GOT3 (cell line): ENCODE data around the gene PCSK6.

Source experiments
- DNase-seq: peaks from one replicate; lab custom pipeline; 2025; ENCODE audit warnings: mixed read lengths; lab: John Stamatoyannopoulos, UW

PCSK6 gene

DNA sequence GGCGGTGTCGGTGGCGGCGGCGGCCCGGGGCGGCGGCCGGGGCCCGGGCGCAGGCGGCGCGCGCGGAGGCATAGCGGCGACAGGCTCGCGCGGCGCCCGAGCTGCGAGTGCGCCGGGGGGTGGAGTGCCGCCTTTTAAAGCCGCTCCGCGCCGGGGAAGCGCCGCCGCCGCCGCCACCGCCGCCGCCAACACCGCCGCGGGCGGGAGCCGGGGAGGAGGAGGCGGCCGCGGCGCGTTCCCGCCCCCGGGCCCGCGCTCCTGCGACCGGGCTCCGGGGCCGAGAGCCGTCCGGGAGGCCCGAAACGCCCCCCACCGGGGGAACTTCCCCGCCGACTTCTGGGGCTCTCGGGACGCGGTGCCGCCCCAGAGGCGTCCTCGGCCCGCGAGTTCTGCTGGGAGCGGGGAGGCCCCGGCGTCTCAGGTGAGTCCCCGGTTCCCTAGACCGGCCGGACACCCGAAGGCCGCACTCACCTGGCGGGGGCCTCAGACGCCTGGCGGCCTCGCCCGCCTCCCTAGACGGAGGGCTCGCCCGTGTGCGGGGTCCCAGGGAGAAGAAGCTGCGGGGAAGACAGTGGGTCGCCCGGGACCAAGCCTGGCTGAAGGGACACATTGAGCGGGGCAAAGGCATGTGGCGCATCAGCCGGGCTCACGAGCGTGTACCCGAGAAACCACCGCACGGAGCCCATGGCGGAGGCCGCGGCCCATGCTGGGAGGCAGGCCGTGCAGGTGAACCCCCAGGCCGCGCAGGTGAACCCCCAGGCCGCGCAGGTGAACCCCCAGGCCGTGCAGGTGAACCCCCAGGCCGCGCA lies at the start of gene PCSK6:
PCSK6 (minus strand) TSS at position 109 of the 809 bp plus-strand sequence; CDS start at position 72, 37 bp downstream.
- DNase-seq = no peak

DNA sequence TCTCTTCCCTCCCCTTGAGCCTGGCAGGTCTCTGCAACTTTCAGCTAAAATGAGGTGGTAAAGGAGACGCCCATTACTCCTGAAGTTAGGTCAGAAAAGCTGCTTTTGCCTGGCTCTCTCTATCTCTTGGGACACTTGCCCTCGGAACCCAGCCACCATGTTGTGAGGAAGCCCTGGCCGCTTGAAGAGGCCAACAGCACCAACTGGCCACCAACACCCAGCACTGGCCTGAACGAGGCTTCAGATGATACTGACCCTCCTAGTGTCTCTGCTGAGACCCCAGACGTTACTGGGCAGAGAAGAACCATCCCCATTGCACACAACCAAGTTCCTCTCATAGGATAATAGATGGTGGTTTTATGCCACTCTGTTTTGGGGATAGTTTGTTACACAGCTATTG lies 49.5 kb upstream of the PCSK6 start:
- DNase-seq = no peak

DNA sequence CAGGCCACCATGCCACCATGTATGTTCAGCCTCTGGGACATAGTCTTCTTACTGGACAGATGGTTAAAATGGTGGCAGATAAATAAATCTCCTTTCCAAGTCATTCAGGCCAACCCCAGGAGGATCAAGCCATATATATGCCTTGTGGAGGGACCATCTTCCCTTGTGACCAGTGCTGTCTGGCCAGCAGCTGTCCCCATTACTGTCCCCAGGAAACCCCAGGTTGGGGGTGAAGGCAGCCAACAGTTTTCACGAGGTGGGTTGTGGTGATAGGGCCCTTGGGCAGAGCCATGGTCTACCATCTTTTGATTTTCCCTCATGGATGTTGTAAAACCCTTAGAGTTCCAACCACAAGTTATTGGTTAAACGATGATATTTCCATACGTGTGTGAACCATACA lies 48.7 kb upstream of the PCSK6 start:
- DNase-seq = no peak

DNA sequence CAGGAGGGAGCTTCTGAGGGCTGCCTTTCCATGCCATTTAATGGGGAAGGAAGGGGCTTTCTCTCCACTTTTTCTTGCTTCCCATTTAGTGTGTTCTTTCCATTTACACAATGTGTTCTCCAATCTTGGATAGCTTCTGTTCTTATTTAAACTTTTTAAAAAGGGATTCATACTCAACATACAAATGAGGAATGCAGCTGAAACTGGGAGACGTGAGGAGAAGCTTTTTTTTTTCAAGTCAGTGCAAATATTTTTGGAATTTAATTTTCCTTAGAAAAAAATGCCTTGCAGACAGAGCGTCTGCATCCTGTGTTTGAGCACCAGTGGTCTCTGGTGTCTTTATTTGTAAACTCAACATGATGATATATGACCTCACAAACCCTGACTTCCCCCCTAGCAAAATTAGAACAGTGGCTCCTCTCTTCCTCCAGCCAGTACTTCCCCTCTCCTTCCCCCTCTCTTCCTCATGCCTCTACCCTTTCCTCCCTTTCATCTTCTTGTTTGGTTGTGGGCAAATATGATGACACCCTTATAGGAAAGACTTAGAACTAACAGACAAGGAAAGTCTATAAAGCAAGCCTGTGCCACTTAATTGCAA lies 48.1 kb upstream of the PCSK6 start:
- DNase-seq = no peak

DNA sequence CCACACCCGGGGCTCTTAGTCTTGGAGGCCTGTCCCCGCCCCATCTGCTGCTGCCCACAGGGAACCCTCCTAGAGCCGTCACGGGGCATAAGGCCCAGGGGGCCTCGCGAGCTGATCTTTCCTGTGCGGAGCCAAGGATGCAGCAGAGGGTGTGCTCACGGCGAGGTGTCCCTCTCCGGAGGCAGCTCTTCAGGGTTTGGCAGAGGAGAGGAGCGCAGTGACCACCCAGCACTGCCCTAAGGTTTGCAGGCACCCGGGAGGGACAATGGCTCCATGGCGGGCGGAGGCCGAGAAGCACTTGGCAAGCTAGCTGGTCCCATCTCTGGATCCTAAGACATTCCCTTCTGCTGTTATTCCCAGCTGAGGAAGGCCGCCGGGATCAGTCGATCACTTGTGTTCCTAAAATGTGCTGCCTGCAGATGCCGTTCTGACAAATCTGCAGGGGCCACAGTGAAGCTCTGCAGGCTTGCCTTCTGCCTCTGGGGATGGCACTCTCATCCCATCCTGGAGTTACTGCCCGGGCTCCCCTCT lies 47.4 kb upstream of the PCSK6 start:
- no peak for DNase-seq

DNA sequence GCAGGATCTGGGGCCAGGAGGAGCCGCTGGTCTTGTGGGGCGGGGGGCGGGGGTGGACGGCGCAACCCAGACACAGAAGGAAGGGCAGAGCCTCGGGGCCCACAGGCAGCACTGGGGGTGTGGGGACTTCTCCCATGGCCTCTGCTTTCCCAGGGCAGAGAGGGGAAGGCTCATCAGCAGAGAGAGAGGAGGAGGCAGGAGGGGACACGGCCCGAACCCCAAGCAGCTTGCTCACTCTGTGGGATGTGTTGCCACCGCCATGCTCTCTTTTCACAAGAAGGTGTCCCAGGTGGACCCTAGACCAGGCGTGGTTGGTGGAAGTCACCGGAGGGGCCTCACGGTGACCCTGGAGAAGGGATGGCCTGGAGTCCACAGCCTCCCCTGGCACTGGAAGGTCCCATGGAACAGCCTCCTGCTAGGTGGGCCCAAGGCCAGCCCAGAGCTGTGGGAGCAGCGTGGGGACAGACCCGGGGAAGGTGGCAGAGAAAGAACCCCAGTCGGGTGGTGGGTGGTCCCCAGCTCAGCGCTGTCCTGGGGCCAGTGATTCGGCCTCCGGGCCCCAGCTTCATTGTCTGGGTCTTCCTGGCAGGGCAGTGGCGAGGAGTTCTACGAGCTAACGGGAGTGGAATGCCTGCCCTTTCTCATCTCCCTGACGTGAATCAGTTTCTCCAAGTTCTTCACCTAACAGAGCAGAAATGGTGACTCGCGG lies 46.8 kb upstream of the PCSK6 start:
- no peak for DNase-seq

DNA sequence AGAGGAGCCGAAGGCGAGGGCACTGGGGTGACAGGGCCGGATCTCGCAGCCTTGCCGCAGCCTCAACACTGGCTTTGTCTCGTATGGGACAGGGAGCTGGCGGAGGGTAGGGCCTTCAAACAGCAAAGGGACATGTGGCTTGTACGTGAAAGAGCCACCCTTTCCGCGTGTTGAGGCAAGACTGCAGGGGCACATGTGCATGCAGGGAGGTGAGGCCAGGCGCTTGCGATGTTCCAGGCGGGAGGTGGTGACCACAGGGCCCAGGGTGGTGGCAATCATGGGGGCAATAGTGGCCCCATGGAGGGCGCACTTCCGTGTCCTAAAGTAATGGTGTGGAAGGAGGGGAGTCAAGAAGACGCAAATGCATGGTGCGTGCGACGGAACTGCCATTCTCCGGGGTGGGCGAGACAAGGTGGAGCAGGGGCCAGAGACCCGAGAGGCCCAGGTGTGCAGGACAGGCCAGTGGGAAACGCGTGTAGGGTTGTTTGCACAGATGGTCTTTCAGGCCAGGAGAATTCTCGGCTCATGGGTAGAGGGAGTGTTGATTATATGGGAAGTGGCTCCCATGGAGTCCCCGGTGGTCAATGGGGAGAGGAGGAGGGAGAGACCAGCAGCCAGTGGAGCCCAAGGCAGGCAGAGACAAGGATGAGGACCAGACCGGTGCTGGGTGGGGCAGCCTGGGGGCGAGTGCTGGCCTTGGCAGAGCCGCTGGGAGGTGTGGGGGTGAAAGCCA lies 45.8 kb upstream of the PCSK6 start:
- no peak for DNase-seq

DNA sequence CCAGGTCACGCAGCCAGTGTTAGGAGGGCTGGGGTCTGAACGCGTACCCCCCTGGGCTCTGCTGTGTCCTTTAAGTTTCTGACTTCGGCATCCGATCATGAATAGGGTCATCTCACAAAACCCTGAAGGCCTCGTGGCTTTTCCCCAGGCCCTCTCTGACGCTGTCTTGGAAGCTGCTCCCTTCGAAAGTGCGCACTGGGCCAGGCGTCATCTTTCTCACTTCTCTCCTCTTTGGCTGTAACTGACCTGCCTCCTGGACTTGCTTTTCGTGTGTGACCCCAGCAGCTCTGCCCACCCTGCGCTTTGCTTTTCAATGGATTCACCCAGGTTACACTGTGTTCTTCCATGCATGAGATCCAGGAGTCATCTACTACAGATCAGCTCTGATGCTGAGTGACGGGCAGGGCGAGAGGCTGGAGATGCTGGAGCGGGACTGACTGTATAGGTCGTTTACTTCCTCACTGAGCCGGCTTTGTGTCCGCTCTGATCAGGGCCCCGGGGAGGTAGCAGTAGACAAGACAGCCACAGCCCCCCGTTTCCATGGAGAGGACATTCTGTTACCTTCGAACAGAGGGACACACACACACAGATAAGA lies 45.0 kb upstream of the PCSK6 start:
- DNase-seq = no peak

DNA sequence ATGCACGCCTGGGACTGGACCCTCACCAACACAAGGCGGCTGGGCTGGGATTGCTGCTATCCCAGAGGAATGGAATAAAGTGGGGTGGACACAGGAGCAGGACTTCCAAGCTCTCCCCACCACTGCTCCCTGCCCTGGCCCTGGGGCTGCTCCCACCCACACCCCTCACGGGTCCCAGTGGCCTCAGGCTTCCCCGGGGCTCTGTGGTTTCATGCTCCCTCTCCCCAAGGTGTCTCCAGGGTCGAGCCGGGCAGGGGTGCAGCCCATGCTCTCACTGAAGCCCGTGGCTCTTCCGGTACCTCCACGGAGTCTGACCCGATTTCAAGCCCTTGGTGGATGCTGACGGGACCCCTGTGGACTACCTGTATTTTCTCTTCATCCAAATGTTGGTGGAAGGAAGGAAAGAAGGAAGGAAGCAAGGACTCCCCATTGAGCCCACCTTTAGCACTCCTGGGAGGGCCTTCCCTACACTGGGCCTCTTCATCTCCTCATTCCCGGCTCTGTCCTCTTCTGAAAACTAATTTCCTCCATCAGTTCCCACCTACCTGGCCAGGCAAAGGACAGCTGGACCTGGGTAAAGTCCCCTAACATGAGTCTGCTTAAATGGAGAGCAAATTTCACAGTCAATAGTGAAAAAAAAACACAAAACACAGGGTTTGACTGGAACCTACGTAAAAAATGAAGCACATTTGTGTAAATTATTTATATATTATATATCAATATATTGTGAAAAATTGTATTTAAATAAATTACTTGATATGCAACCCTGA lies 44.0 kb upstream of the PCSK6 start:
- DNase-seq = no peak

DNA sequence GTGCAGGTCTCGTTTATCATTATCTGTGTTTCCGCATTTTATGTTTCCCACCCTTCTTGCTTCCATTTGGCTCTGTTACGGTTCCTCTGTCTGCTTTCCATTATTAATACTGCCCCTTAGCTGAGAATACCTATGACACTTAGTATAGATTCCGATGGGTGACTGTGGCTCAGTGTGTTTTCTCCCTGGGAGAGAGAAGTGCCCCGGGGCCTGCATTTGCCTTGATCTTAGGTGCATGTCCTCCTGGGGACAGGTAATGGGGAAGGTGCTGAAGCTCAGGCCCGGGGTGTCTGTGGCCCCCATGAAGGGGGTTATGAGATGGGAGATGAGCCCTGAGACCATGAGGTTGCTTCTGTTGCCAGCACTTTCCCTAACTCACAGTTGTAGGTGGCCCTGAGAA lies 43.4 kb upstream of the PCSK6 start:
- no peak for DNase-seq

DNA sequence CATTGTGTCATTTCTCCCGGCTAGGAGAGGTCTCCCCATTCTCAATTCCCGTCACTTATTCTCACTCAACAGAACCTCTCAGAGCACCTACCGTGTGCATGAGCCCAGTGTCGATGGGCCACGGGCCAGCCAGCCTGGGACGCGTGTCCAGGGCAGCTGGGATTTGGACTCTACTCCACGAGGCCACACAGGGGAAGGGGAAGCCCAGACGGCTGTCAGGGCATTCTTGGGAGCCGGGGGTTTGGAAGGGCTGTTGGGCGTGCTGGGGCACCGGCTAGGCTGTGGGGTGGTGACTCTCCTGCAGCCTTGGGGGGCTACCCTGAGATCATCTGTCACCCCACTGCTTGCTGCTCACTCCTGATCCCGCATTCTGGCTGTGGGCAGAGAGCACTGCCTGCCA lies 41.7 kb upstream of the PCSK6 start:
- DNase-seq = no peak

DNA sequence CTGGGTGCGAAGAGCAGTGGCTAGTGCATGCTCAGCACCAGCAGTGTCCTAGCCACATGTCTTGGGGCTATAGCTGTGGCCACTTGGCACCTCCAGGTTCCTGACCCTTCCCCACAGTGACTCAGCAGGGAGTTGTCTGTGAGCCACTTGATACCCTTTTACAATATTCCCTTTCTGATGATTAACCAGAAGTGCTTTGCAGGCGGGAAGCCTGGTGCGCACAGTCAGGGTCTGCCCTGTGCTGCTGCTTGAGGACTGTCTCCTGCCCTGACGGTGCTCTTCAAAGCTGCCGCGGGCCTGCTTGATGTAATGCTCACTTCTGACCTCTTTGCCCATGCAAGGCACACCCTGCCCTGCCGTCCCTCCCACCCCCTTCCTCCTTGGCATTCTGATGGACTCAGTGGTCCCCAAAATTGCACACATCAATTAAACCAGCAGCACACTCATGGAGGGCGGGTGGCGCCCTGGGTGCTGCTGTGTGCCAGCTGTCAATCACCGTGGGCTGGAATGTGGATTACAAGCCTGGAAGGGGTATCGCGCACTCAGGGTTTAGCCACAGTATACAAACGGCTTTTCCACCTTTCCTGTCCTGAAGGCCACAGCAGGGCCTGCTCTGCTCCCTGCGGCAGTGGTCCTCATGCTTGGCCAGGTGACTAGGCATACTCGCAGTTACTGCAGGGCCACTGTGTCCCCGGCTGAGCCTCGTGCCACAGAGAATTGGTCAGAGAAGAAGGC lies 40.9 kb upstream of the PCSK6 start:
- DNase-seq = no peak

DNA sequence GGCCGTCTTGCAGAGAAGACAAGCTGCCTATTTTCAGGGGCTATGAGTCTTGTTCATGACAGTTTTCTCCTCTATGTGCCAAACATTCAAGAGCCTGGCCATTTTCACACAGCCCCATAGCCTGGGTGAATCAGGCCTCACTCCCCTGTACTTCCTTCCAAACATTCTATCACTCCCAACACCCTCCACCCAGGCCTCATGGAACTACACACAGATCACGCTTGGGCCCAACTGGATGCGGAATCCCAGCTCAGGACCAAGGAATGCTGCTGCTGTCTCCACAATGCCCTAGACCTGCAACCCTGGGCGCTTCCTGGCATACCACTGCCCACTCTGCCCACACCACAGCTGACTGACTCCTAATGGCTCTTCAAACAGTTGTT lies 39.4 kb upstream of the PCSK6 start:
- no peak for DNase-seq

DNA sequence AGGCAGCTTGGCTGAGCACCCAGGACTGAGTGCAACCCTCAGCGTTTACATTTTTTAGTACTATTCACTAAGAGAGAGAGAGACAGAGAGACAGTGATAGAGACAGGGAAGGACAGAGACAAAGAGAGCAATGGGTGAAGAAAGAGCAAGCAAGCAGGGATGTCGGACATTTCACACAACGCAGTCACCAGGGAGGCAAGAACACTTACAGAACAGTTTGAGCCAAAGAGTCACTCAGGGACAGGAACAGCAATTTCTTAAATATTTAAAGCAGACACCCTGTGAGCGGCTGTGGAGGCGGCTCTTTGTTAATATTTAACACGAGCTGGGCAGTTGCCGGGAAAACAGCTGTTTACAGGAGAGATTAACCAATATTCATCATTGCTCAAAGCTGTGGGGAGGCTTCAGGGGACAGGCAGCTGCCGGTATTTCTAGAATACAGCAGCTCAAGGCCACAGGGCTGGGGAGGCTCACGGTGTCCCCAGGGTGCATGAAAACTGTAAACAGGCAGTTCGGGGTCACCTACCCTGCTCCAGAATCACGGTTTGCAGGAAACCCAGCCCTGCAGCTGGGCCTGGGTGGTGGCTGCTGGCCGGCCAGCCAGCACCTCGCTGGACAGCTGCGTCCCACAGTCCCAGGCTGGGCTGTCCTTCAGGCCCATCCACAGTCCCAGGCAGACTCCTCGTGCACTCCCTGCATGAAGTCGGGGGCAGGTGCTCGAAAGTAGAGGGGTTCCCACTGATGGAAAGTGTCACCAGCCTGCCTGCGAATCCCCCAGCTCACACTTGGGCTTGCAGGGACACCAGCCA lies 38.8 kb upstream of the PCSK6 start:
- DNase-seq = no peak

DNA sequence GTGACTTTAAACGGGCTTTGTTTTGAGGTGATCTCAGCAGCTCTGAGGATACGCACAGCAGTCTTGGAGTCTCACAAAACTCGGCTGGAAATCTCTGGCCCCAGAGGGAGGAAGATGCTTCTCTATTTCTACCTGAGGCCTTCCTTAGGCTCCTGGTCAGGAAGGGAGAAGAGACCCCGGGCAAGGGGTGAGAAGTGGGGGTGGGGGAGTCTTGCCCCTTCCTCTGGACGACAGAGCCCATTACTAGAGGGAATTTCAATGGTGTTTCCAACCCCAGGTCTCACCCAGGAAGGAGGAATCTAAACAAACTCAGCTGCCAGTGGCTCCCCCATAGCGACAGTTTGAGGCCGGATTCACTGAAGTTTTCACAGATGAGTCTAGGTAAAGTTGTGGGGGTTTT lies 37.4 kb upstream of the PCSK6 start:
- no peak for DNase-seq

DNA sequence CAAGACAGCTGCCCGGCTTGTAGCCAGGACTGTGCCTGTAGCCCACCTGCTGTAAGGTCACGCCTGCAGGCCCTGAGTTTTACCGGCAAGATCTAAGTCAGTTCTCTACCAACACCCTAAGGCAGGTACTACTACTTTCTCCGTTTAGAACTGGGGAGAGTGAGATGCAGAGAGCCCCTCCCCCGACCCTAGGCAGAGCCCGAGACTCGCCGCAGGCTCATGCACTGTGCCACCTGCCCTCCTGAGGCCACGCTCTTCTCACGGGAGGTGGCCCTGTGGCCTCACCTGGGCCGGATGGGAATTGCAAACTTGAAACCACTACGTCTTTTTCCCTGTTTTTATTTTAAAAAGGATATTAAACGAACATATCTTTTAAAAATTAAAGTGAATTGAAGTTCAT lies 36.9 kb upstream of the PCSK6 start:
- no peak for DNase-seq

DNA sequence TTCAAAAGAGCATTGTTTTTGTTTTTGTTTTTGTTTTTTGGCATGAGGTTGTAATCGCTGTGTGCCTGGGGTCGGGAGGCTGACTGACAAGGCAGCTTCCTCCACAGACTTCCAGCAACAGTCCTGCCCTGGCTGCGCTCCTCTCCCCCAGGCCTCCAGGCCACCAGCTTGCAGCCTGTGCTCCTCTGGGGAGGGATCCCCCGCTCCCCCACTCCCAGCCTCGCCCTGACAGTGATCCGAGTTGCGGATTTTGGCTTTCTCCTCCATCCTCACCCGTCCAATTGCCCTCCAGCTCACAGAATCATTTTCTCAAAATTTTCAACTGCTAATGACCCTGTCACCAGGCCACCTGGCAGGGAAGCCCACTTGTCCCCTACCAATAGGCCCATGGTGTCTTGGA lies 36.5 kb upstream of the PCSK6 start:
- no peak for DNase-seq

DNA sequence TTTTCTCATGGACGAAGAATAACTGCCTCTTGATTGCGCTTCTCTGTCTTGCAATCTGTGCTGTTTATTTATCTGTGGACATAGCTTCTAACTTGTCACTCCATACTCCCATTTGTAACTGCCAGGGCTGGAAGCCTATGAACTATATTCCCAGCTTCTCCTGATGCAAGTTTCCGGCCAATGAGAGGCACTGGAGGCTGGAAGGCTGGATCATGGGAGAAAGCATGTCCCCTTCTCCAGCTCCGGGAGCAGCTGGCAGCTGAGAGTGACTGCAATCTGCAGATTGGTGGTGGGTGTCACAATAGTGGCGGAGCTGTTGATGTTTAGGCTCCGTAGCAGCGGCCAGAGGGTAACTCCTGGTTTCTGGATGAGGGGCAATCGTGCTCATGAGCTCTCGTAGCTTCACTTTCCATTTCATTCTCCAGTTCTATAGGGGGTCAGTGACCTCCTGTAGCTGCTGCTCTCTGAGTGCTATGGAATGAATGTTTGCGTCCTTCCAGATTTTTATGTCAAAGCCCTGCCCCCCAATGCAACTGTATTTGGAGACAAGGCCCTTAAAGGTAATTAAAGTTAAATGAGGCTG lies 35.7 kb upstream of the PCSK6 start:
- DNase-seq = no peak

DNA sequence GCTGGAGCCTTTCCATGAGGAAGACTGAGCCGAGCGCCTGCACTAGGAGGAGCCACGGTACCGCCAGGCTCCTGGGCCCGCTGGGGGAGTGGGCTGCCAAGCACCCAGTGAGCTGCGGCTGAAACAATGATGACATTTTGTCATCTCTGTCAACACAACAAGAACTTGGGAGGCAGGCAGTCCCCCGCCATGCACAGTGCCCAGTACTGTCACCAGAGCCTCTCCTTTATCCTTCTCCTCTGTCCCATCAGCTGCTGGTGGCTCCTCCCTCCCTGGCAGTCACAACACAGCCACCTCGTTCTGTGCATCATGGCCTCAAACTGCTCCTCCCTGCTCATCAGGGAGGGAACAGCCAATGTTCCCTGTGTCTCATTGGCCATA lies 34.0 kb upstream of the PCSK6 start:
- DNase-seq = no peak
